Sigmoid colon (tissue), 3 donors: ENCODE data around the gene SUGP2.
"Not testable (repeated sequence)": the region's sequence is repeated elsewhere in the genome, so short reads cannot be mapped to it uniquely, and the experiment has no call there.

Experiments
- POLR2A ChIP-seq, 2 donors: fragments of 450-650 bp; IDR thresholded peaks; one replicate each; pipeline ENCODE4 v1.6.1; 2016; ENCODE audit warnings: antibody characterized with exemption in 2 of 2, mild to moderate bottlenecking in 2 of 2, moderate library complexity in 2 of 2
- TF ChIP-seq, protein P1 (sequence below), 4 experiments: fragments of 450-650 bp in 3 of 4; fragments of 200-600 bp in 1 of 4; IDR thresholded peaks; one replicate each; pipeline ENCODE4 v1.5.1; 2016 to 2019; ENCODE audit warnings: antibody characterized with exemption in 4 of 4, mild to moderate bottlenecking in 3 of 4, moderate library complexity in 2 of 4

DNA sequence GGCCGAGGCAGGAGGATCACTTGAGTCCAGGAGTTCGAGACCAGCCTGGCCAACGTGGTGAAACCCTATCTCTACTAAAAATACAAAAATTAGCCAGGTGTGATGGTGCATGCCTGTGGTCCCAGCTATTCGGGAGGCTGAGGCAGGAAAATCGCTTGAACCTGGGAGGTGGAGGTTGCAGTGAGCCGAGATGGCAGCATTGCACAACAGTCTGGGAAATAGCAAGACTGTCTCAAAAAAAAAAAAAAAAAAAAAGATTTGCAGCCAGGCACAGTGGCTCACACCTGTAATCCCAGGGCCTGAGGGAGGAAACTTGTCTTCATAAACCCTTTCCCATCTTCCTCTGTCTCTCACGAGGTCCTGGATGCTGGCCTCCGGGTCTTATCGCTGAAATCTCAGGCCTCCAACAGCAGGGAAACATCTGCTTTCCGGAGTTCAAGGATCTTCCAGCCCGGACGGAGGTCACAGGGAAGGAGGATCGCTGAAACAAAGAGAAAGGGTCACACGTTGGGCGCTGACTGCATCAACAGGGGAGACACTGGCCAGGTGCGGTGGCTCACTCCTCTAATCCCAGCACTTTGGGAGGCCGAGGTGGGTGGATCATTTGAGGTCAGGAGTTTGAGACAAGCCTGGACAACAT lies 80.8 kb downstream of the SUGP2 start:
- TF ChIP-seq POLR2A (IDR thresholded peaks at IDR 0.05) = not testable (repeated sequence)
- TF ChIP-seq, protein P1, sequence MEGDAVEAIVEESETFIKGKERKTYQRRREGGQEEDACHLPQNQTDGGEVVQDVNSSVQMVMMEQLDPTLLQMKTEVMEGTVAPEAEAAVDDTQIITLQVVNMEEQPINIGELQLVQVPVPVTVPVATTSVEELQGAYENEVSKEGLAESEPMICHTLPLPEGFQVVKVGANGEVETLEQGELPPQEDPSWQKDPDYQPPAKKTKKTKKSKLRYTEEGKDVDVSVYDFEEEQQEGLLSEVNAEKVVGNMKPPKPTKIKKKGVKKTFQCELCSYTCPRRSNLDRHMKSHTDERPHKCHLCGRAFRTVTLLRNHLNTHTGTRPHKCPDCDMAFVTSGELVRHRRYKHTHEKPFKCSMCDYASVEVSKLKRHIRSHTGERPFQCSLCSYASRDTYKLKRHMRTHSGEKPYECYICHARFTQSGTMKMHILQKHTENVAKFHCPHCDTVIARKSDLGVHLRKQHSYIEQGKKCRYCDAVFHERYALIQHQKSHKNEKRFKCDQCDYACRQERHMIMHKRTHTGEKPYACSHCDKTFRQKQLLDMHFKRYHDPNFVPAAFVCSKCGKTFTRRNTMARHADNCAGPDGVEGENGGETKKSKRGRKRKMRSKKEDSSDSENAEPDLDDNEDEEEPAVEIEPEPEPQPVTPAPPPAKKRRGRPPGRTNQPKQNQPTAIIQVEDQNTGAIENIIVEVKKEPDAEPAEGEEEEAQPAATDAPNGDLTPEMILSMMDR (IDR thresholded peaks at IDR 0.05) = not testable (repeated sequence)
